GM23248 (cell line): ENCODE data around the gene ARL5B. TPM values are rescaled to one million over a fixed set of nuclear protein-coding genes. Genes with fewer than 3 reads are reported as not detected.
A peak's percentile ranks its signal among the peaks of the same experiment; 100 is the strongest.

Source experiments
- DNase-seq: peaks from one replicate; pipeline ENCODE4 v3.0.0-alpha.2; 2015
- H2AFZ ChIP-seq: fragments of 200-600 bp; sonication (generic); 2 replicates; pipeline ENCODE4 v1.6.1; 2016; ENCODE audit warnings: antibody characterized with exemption
- H3F3A ChIP-seq: fragments of 200-600 bp; sonication (generic); 2 replicates; pipeline ENCODE4 v1.6.1; 2016; ENCODE audit warnings: mild to moderate bottlenecking, antibody characterized with exemption, mixed run types; ENCODE audit not compliant: insufficient read depth
- H3K27ac ChIP-seq: fragments of 200-600 bp; sonication (generic); 2 replicates; pipeline ENCODE4 v1.5.1; 2016; ENCODE audit warnings: mild to moderate bottlenecking
- H3K27me3 ChIP-seq: fragments of 200-600 bp; sonication (generic); replicated peaks from 2 replicates; pipeline ENCODE4 v1.6.1; 2016; ENCODE audit warnings: mild to moderate bottlenecking; ENCODE audit not compliant: insufficient read depth
- H3K36me3 ChIP-seq: fragments of 200-600 bp; sonication (generic); 2 replicates; pipeline ENCODE4 v1.6.1; 2016; ENCODE audit warnings: low read depth, mild to moderate bottlenecking
- H3K4me1 ChIP-seq: fragments of 200-600 bp; sonication (generic); 2 replicates; pipeline ENCODE4 v1.6.1; 2016; ENCODE audit warnings: mild to moderate bottlenecking; ENCODE audit not compliant: insufficient read depth
- H3K4me2 ChIP-seq: fragments of 200-600 bp; sonication (generic); one replicate; pipeline ENCODE4 v1.6.1; 2016; ENCODE audit warnings: mild to moderate bottlenecking; ENCODE audit not compliant: unreplicated experiment
- H3K4me3 ChIP-seq: fragments of 200-600 bp; sonication (generic); 2 replicates; pipeline ENCODE4 v1.5.1; 2016; ENCODE audit warnings: mild to moderate bottlenecking
- H3K79me2 ChIP-seq: fragments of 200-600 bp; sonication (generic); 2 replicates; pipeline ENCODE4 v1.6.1; 2016; ENCODE audit warnings: mild to moderate bottlenecking; ENCODE audit not compliant: insufficient read depth
- H3K9ac ChIP-seq: fragments of 200-600 bp; sonication (generic); 2 replicates; pipeline ENCODE4 v1.6.1; 2016; ENCODE audit warnings: mild to moderate bottlenecking
- H3K9me2 ChIP-seq: fragments of 200-600 bp; sonication (generic); 2 replicates; pipeline ENCODE4 v1.6.1; 2016; ENCODE audit warnings: mixed run types, mild to moderate bottlenecking, moderate library complexity; ENCODE audit not compliant: insufficient read depth
- H3K9me3 ChIP-seq: fragments of 200-600 bp; sonication (generic); one replicate; pipeline ENCODE4 v1.6.1; 2017; ENCODE audit warnings: low read depth
- H4K20me1 ChIP-seq: fragments of 200-600 bp; sonication (generic); 2 replicates; pipeline ENCODE4 v1.6.0; 2016; ENCODE audit not compliant: insufficient read depth
- EZH2 ChIP-seq: fragments of 200-600 bp; sonication (generic); IDR thresholded peaks from 2 replicates; pipeline ENCODE4 v1.6.1; 2018; ENCODE audit warnings: antibody characterized with exemption, mild to moderate bottlenecking; ENCODE audit not compliant: insufficient read depth, poor library complexity, severe bottlenecking
- EZH2phosphoT487 ChIP-seq: fragments of 200-600 bp; sonication (generic); IDR thresholded peaks from 2 replicates; pipeline ENCODE4 v1.6.1; 2018; ENCODE audit warnings: antibody characterized with exemption, moderate library complexity, mild to moderate bottlenecking, low read depth; ENCODE audit not compliant: insufficient read depth
- WGBS, 2 experiments: methylation state at CpG; one replicate each; pipeline ENCODE4 v1.1.6; 2015 to 2017; ENCODE audit warnings: low lambda C conversion rate in 2 of 2, low coverage in 1 of 2; ENCODE audit errors: missing lambda C conversion rate in 2 of 2; 5-methylcytosine and 5-hydroxymethylcytosine counted together
- in situ Hi-C: fragments of 300-500 bp; cut with MboI; formaldehyde crosslinking; loops from 2 replicates; pipeline ENCODE4 v1.15.0; 2020
- polyA plus RNA-seq: library from polyadenylated mRNA; unstranded; fragments of >200 nt; fragmentation: Nextera tagmentation; extraction: Ambion mirVana; gene quantifications from 2 replicates; pipeline ENCODE4 v1.2.1, GENCODE V29; 2016
- total RNA-seq: library from RNA; depleted of rRNA; stranded (reverse); fragments of >200 nt; shearing (Covaris generic); gene quantifications from 2 replicates; pipeline ENCODE4 v1.2.3, GENCODE V29; 2014; rRNA removed

The ARL5B gene, protein sequence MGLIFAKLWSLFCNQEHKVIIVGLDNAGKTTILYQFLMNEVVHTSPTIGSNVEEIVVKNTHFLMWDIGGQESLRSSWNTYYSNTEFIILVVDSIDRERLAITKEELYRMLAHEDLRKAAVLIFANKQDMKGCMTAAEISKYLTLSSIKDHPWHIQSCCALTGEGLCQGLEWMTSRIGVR
- 10.7 and 11.8 TPM in 2 replicates for total RNA-seq
- polyA plus RNA-seq: 5.2 TPM in 2 replicates

DNA sequence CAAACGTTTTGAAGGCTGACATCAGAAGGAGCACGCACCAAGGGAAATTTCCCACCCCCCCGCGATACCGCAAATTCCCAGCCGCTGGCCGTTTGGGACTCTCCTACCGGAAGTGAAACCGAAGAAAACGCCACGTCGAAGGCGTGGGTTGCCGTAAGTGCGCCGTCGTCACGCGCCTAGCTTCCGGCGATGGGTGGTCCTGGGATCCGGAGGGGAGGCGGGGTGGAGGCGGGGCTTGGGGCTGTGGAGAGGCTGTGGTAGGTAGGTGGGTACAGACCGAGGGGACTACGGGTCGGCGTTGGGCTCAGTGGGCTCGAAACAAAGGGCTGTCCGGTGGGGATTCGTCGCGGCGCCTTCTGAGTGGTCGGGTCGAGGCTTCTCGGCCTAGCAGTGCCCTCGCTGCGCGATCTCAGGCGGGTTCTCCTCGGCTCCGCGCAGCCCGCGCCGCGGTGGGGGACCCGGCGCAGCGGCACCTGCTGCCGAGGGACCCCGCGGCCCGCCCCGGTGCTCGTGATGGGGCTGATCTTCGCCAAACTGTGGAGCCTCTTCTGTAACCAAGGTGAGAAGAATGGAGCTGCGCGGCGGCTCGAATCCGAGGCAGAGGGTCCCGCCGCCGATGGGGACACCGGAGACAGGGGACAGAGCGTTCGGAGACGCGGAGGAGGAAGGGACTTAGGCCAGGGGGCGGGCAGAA, at the start of gene ARL5B:
ARL5B (plus strand) TSS at position 307 of the 694 bp plus-strand sequence; CDS start at position 514, 207 bp downstream.
- 1% methylated on average over 42 to 66 of the region's 72 CpGs for WGBS, 2 experiments
- H3K27me3 ChIP-seq: no peaks in the 10 kb centered on the region
- peak within 1 kb of the TSS; percentile 84 for H2AFZ ChIP-seq
- H3K9ac ChIP-seq: peak within 1 kb of the TSS; percentile 98
- peaks cover 19% of the 10 kb centered on the region for H3F3A ChIP-seq
- TF ChIP-seq EZH2phosphoT487: no peak
- no peak for TF ChIP-seq EZH2
- peak within 1 kb of the TSS; percentile 98 for H3K27ac ChIP-seq
- in situ Hi-C loops: no loop called here
- H3K9me2 ChIP-seq: no peaks in the 10 kb centered on the region
- no peaks in the 10 kb centered on the region for H3K9me3 ChIP-seq
- H3K79me2 ChIP-seq: peaks cover 55% of the 10 kb centered on the region
- H3K36me3 ChIP-seq: no peaks in the 10 kb centered on the region
- H3K4me2 ChIP-seq: peak within 1 kb of the TSS; percentile 99
- peak; percentile 99 for DNase-seq
- H3K4me1 ChIP-seq: peaks cover 8% of the 10 kb centered on the region; the same call in 1 of the 2 replicates
- peak within 1 kb of the TSS; percentile 82 for H3K4me3 ChIP-seq
- H4K20me1 ChIP-seq: no peaks in the 10 kb centered on the region

DNA sequence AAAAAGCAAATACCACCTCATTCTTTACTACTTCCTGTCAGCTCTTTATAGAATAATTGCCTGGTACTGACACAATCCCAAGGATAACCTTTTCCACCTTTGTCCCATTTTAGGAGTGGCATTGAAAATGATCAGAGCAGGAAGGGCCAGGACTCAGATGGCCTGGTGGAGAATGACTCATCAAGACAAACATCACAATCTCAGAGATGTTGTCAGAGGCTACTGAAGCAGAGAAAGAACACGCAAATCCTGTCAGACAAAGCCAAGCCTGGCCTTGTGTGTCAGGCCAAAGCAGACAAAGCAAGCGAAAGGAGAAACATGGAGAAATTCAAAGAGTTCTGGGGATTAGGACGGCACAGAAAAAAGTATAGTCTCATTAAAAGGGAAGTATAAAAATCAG, 48.7 kb upstream of the ARL5B start:
- no peak overlapping the region for H3K9ac ChIP-seq
- DNase-seq: peak; percentile 77
- in situ Hi-C loops: no loop called here

DNA sequence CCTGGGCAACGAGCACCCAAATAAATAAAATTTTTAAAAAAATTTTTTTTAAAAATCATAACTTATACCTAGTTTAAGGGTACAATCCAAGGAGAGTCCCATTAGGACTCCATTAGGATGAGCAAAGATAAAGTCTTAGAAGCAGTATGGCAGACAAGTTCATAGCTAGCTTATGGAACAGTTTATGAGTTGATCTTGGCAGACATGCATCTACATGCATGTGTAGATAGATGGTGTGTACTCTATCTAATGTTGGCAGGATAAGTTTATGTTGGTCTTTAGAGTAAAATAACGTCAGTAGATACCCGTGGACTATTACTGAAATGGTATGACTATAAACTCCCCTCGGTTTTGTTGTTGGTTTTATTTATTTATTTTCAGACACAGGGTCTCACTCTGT, 48.1 kb upstream of the ARL5B start:
- TF ChIP-seq EZH2phosphoT487 (no peak), EZH2 (no peak)
- Histone ChIP-seq H3F3A (peaks cover 17% of the 10 kb centered on the region; the same call in 1 of the 2 replicates), H3K27ac (no peak overlapping the region), H3K36me3 (no peaks in the 10 kb centered on the region), H3K4me2 (no peak overlapping the region), H3K4me3 (no peak overlapping the region), H2AFZ (no peak overlapping the region), H3K9me2 (no peaks in the 10 kb centered on the region), H4K20me1 (no peaks in the 10 kb centered on the region), H3K79me2 (no peaks in the 10 kb centered on the region), H3K9me3 (no peaks in the 10 kb centered on the region), H3K9ac (no peak overlapping the region), H3K4me1 (peaks cover 24% of the 10 kb centered on the region), H3K27me3 (no peaks in the 10 kb centered on the region)
- no peak for DNase-seq
- in situ Hi-C loops: no loop called here
- WGBS, 2 experiments: 98 to 100% methylated on average over 4 of the region's 4 CpGs

More for the DNA sequence above, 48.7 kb upstream of the ARL5B start:
- Histone ChIP-seq H3K27ac (peak overlapping the region; percentile 28), H3K27me3 (no peaks in the 10 kb centered on the region), H3K36me3 (no peaks in the 10 kb centered on the region), H3K4me2 (no peak overlapping the region), H3K79me2 (no peaks in the 10 kb centered on the region), H4K20me1 (no peaks in the 10 kb centered on the region), H3K9me3 (no peaks in the 10 kb centered on the region), H3K9me2 (no peaks in the 10 kb centered on the region), H3F3A (peaks cover 17% of the 10 kb centered on the region; the same call in 1 of the 2 replicates), H3K4me1 (peaks cover 24% of the 10 kb centered on the region), H3K4me3 (no peak overlapping the region), H2AFZ (peak overlapping the region; percentile 39; the same call in 1 of the 2 replicates)
- TF ChIP-seq EZH2phosphoT487: no peak
- 62 to 79% methylated on average over 3 of the region's 3 CpGs for WGBS, 2 experiments

DNA sequence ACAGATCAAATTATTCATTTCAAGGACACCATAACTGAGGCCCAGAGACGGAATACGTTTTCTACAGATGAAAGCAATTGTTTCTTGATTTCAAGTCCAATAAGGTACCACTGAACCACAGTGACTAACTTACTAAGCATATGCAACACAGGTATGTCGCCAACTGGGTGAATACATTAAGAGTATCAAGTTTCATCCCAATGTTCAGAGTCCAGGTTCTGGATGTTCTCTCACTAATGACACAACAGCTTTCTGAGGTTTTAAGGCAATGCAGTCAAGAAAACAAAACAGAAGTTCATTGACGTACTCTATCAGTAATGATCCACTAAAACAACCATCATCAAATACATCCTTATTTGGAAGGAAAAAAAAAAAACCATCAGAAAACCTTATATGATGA, 43.6 kb upstream of the ARL5B start:
- in situ Hi-C loops: no loop called here
- H3F3A ChIP-seq: no peaks in the 10 kb centered on the region
- 94 to 95% methylated on average over 4 of the region's 4 CpGs for WGBS, 2 experiments
- H4K20me1 ChIP-seq: no peaks in the 10 kb centered on the region
- no peaks in the 10 kb centered on the region for H3K9me3 ChIP-seq
- no peaks in the 10 kb centered on the region for H3K9me2 ChIP-seq
- no peak overlapping the region for H3K4me2 ChIP-seq
- no peak for DNase-seq
- H3K9ac ChIP-seq: no peak overlapping the region
- H3K27ac ChIP-seq: no peak overlapping the region
- TF ChIP-seq EZH2phosphoT487: no peak
- no peak for TF ChIP-seq EZH2
- H3K79me2 ChIP-seq: no peaks in the 10 kb centered on the region
- no peaks in the 10 kb centered on the region for H3K27me3 ChIP-seq
- no peaks in the 10 kb centered on the region for H3K36me3 ChIP-seq
- no peak overlapping the region for H3K4me3 ChIP-seq
- no peak overlapping the region for H2AFZ ChIP-seq
- peaks cover 3% of the 10 kb centered on the region for H3K4me1 ChIP-seq
